Fibroblast of lung (primary cell): Measurements from ENCODE around the gene PMM2. TPM values are rescaled to one million over a fixed set of nuclear protein-coding genes. Genes with fewer than 3 reads are reported as not detected.

Experiments
- DNase-seq, 2 donors: peaks; one replicate each; pipeline versions ENCODE4 v3.0.0 to v3.0.0-alpha.2; 2010; ENCODE audit warnings: low read depth in 2 of 2
- H2AFZ ChIP-seq: 2 replicates; pipeline ENCODE4 v1.5.1; 2012; ENCODE audit warnings: low read length, control low read depth, inconsistent platforms
- H3K27ac ChIP-seq: 2 replicates; pipeline ENCODE4 v1.5.1; 2011; ENCODE audit warnings: low read length, control low read depth; ENCODE audit not compliant: insufficient read depth
- H3K27me3 ChIP-seq: 2 replicates; pipeline ENCODE4 v1.5.1; 2011; ENCODE audit warnings: mild to moderate bottlenecking, low read length; ENCODE audit not compliant: control insufficient read depth, insufficient read depth
- H3K36me3 ChIP-seq: 2 replicates; pipeline ENCODE4 v1.5.1; 2011; ENCODE audit warnings: low read length; ENCODE audit not compliant: control insufficient read depth, insufficient read depth
- H3K4me1 ChIP-seq: 2 replicates; pipeline ENCODE4 v1.5.1; 2011; ENCODE audit warnings: low read length; ENCODE audit not compliant: control insufficient read depth, insufficient read depth; ENCODE audit errors: extremely low read depth
- H3K4me2 ChIP-seq: 2 replicates; pipeline ENCODE4 v1.5.1; 2011; ENCODE audit warnings: low read length, control low read depth; ENCODE audit not compliant: insufficient read depth; ENCODE audit errors: extremely low read depth
- H3K4me3 ChIP-seq, 4 experiments: fragments of 200-600 bp in 1 of 4; sonication (generic) in 1 of 4; replicated peaks in 1 of 4; 2 replicates each; pipeline ENCODE4 v1.5.1; 2011 to 2016; ENCODE audit warnings: low read length in 4 of 4, low read depth in 3 of 4, mild to moderate bottlenecking in 3 of 4, control low read depth in 2 of 4, inconsistent platforms in 1 of 4, mixed read lengths in 1 of 4; ENCODE audit not compliant: insufficient read depth in 1 of 4; ENCODE audit errors: control extremely low read depth in 1 of 4
- H3K79me2 ChIP-seq: 2 replicates; pipeline ENCODE4 v1.5.1; 2012; ENCODE audit warnings: mild to moderate bottlenecking, low read length, inconsistent platforms; ENCODE audit not compliant: control insufficient read depth, insufficient read depth
- H3K9ac ChIP-seq: 2 replicates; pipeline ENCODE4 v1.5.1; 2011; ENCODE audit warnings: mild to moderate bottlenecking, low read length, control low read depth; ENCODE audit not compliant: insufficient read depth
- H3K9me3 ChIP-seq: 2 replicates; pipeline ENCODE4 v1.5.1; 2012; ENCODE audit warnings: low read depth, low read length; ENCODE audit not compliant: control insufficient read depth, insufficient read depth
- H4K20me1 ChIP-seq: 2 replicates; pipeline ENCODE4 v1.5.1; 2011; ENCODE audit warnings: low read length; ENCODE audit not compliant: control insufficient read depth, insufficient read depth; ENCODE audit errors: extremely low read depth
- EZH2 ChIP-seq: IDR thresholded peaks from 2 replicates; pipeline ENCODE4 v1.5.1; 2012; ENCODE audit warnings: low read length, control low read depth, mild to moderate bottlenecking; ENCODE audit errors: missing control alignments
- polyA plus RNA-seq, 2 donors: library from polyadenylated mRNA; depleted of rRNA in 1 of 2; stranded (reverse) in 1 of 2; unstranded in 1 of 2; fragments of >200 nt; gene quantifications; 2 replicates each; pipeline ENCODE4 v1.2.1, GENCODE V29; 2011 to 2012; ENCODE audit warnings: missing spikeins in 1 of 2
- total RNA-seq: library from RNA; depleted of rRNA; stranded (reverse); fragments of >200 nt; gene quantifications from 2 replicates; pipeline ENCODE4 v1.2.1, GENCODE V29; 2014
- TF ChIP-seq, protein P1 (sequence below), 2 donors: IDR thresholded peaks in 1 of 2; conservative IDR thresholded peaks in 1 of 2; 1 replicate in 1 of 2; 2 replicates in 1 of 2; pipeline ENCODE4 v1.5.1; 2011 to 2012; ENCODE audit warnings: low read length in 2 of 2, control low read depth in 1 of 2, inconsistent platforms in 1 of 2, low read depth in 1 of 2, mild to moderate bottlenecking in 1 of 2

PMM2 gene
- total and polyA plus RNA-seq, 2 donors (not counting 1 experiment from before 2014, with no cell fraction given), result 19.5 to 49.3 TPM

GRCh38 chr16:8855972-8856371 is 58.3 kb downstream of the PMM2 start:
- no peak overlapping the region for H3K9ac ChIP-seq
- TF ChIP-seq EZH2, result no peak
- TF ChIP-seq, protein P1, sequence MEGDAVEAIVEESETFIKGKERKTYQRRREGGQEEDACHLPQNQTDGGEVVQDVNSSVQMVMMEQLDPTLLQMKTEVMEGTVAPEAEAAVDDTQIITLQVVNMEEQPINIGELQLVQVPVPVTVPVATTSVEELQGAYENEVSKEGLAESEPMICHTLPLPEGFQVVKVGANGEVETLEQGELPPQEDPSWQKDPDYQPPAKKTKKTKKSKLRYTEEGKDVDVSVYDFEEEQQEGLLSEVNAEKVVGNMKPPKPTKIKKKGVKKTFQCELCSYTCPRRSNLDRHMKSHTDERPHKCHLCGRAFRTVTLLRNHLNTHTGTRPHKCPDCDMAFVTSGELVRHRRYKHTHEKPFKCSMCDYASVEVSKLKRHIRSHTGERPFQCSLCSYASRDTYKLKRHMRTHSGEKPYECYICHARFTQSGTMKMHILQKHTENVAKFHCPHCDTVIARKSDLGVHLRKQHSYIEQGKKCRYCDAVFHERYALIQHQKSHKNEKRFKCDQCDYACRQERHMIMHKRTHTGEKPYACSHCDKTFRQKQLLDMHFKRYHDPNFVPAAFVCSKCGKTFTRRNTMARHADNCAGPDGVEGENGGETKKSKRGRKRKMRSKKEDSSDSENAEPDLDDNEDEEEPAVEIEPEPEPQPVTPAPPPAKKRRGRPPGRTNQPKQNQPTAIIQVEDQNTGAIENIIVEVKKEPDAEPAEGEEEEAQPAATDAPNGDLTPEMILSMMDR (conservative IDR thresholded peaks at IDR 0.05 in 1 of 2, IDR thresholded peaks at IDR 0.05 in 1 of 2; ENCODE audit: low read depth in 1 of 2, low read length in 2 of 2), result no peak
- no peak overlapping the region for H3K27ac ChIP-seq
- H3K4me1 ChIP-seq, result peaks cover 7% of the 10 kb centered on the region
- peaks cover 24% of the 10 kb centered on the region for H3K36me3 ChIP-seq
- no peaks in the 10 kb centered on the region for H4K20me1 ChIP-seq
- H2AFZ ChIP-seq, result no peak overlapping the region
- H3K79me2 ChIP-seq, result peaks cover 19% of the 10 kb centered on the region
- DNase-seq, result no peak
- no peaks in the 10 kb centered on the region for H3K9me3 ChIP-seq
- H3K27me3 ChIP-seq, result no peaks in the 10 kb centered on the region
- H3K4me2 ChIP-seq, result no peak overlapping the region
- H3K4me3 ChIP-seq, result no peak overlapping the region

DNA sequence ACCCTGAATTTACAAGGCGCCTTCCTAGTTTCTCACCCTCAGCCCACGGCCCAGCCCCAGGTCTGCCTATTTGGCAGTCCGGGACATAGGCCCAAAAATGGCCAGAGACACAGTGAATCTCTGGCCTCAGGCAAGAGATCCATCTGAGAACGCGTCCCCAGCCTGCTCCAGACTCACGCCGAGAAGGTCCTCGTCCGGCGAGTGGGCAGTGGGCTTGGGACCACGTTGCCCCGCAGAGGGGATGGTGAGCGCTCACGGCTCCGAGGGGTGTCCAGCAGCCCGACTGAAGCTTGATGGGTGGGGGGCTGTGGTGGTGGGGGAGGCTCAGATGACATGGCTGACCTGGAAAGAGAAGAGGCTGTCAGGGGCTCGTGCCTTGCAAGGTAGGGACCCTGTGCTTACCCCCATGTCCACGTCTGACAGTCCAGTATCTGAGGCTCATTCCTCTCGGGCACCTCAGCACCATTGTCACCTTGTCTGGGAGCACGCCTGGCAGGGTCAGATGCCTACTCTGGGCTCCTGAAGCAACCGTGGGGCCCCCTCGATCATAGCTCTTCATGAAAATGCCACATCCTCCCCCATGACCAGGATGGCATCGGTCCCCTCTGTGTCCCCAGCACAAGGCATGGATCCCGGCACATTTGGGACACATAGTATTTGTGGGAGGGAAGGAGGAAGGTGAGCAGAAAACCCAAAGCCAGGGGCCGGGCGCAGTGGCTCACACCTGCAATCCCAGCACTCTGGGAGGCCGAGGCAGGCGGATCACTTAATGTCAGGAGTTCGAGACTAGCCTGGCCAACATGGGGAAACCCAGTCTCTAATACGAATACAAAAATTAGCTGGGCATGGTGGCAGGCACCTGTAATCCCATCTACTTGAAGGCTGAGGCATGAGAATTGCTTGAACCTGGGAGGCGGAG is 61.6 kb downstream of the PMM2 start:
- Histone ChIP-seq H3K27ac (no peak overlapping the region), H3K36me3 (peaks cover 17% of the 10 kb centered on the region), H4K20me1 (no peaks in the 10 kb centered on the region), H3K27me3 (no peaks in the 10 kb centered on the region), H3K79me2 (peaks cover 51% of the 10 kb centered on the region), H3K9ac (no peak overlapping the region), H3K4me3 (no peak overlapping the region), H3K4me2 (no peak overlapping the region), H3K9me3 (no peaks in the 10 kb centered on the region), H2AFZ (no peak overlapping the region), H3K4me1 (peaks cover 16% of the 10 kb centered on the region)
- DNase-seq, result no peak
- TF ChIP-seq, protein P1 (conservative IDR thresholded peaks at IDR 0.05 in 1 of 2, IDR thresholded peaks at IDR 0.05 in 1 of 2; ENCODE audit: low read depth in 1 of 2, low read length in 2 of 2), result no peak
- TF ChIP-seq EZH2, result no peak

GRCh38 chr16:8859913-8860881 is 62.6 kb downstream of the PMM2 start:
- H4K20me1 ChIP-seq, result no peaks in the 10 kb centered on the region
- peak; percentile 42 to 78 for DNase-seq

More at GRCh38 chr16:8859913-8860881, 62.6 kb downstream of the PMM2 start:
- no peak overlapping the region for H3K9ac ChIP-seq
- H3K4me1 ChIP-seq, result peaks cover 17% of the 10 kb centered on the region
- H3K4me2 ChIP-seq, result peak overlapping the region; percentile 9
- H3K9me3 ChIP-seq, result no peaks in the 10 kb centered on the region
- H3K4me3 ChIP-seq, result no peak overlapping the region
- TF ChIP-seq EZH2, result no peak
- TF ChIP-seq, protein P1 (conservative IDR thresholded peaks at IDR 0.05 in 1 of 2, IDR thresholded peaks at IDR 0.05 in 1 of 2; ENCODE audit: low read depth in 1 of 2, low read length in 2 of 2), result no peak
- no peaks in the 10 kb centered on the region for H3K27me3 ChIP-seq
- peaks cover 60% of the 10 kb centered on the region for H3K79me2 ChIP-seq
- H2AFZ ChIP-seq, result no peak overlapping the region
- peaks cover 11% of the 10 kb centered on the region for H3K36me3 ChIP-seq
- H3K27ac ChIP-seq, result peak overlapping the region; percentile 60
